ENCODE data around the gene USP24.

USP24 gene

DNA sequence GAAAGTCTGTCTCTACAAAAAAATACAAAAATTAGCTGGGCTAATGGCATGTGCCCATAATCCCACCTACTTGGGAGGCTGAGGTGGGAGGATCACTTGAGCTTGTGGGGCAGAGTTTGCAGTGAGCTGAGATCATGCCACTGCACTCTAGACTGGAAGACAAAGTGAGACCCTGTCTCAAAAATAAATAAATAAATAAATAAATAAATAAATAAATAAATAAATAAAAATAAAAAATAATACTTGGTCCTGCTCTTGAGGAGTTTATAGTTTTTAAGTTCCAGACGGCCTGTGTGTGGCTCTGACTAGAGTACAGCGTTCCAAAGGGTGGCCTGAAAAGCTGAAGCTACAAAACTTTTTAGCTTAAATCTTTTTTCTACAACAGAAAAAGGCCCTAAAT is 140.7 kb downstream of the USP24 start:
- H3K27ac ChIP-seq, result no peak overlapping the region
- TF ChIP-seq, protein P1, sequence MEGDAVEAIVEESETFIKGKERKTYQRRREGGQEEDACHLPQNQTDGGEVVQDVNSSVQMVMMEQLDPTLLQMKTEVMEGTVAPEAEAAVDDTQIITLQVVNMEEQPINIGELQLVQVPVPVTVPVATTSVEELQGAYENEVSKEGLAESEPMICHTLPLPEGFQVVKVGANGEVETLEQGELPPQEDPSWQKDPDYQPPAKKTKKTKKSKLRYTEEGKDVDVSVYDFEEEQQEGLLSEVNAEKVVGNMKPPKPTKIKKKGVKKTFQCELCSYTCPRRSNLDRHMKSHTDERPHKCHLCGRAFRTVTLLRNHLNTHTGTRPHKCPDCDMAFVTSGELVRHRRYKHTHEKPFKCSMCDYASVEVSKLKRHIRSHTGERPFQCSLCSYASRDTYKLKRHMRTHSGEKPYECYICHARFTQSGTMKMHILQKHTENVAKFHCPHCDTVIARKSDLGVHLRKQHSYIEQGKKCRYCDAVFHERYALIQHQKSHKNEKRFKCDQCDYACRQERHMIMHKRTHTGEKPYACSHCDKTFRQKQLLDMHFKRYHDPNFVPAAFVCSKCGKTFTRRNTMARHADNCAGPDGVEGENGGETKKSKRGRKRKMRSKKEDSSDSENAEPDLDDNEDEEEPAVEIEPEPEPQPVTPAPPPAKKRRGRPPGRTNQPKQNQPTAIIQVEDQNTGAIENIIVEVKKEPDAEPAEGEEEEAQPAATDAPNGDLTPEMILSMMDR (conservative IDR thresholded peaks at IDR 0.05), result no peak

DNA sequence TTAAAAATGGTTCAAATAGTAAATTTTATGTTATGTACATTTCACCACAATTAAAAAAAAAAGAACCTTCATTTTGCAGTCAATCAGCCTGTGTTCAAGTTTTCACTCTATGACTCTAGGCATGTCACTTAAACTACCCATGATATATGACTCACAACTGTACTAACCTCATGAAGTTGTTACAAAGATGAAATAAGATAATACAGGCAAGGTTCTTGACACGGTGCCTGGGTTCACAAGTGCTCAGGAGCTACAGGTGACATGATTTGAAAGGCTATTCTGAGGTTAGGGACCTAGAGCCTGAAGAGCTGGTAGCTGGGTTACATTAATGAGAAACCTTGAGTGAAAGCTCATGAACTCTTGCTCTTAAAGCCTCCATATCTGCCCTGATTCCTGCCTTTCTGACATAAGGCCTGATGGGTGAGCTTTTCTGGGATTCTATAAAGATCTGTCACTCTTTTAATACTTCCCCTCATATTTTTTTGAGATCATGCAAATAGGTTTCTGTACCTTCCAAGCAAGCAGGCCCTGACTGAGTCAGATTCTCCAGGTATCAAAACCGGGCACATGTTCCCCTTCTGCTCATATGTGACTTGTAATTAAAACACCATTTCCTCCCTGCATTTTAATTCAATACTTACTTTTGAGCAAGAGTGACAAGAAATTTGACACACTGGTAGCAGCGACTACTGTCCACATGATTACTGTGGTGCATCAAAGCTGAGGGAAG is 141.8 kb downstream of the USP24 start:
- TF ChIP-seq, protein P1 (conservative IDR thresholded peaks at IDR 0.05), result no peak

DNA sequence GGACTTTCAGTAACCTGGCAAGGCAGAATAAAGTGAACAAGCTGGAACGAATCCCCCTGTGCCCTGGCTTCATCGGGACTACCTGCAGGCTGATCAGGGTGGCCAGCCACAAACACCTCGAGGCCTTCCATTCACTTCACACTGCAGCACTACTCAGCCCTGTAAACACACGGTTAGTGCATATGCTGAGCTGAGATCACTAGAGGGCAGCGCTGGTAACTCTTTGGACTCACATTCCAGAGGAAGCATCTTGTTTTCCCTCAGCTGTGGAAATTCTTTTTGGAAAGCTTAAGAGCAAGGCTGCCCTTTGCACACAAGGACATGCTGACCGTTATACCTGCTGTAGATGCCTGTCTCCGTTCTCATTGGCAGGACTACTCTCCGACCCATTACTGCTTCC is 143.7 kb downstream of the USP24 start:
- no peak overlapping the region for H3K27ac ChIP-seq
- TF ChIP-seq, protein P1 (conservative IDR thresholded peaks at IDR 0.05), result peak; percentile 70

More for the DNA sequence above, 141.8 kb downstream of the USP24 start:
- no peak overlapping the region for H3K27ac ChIP-seq

DNA sequence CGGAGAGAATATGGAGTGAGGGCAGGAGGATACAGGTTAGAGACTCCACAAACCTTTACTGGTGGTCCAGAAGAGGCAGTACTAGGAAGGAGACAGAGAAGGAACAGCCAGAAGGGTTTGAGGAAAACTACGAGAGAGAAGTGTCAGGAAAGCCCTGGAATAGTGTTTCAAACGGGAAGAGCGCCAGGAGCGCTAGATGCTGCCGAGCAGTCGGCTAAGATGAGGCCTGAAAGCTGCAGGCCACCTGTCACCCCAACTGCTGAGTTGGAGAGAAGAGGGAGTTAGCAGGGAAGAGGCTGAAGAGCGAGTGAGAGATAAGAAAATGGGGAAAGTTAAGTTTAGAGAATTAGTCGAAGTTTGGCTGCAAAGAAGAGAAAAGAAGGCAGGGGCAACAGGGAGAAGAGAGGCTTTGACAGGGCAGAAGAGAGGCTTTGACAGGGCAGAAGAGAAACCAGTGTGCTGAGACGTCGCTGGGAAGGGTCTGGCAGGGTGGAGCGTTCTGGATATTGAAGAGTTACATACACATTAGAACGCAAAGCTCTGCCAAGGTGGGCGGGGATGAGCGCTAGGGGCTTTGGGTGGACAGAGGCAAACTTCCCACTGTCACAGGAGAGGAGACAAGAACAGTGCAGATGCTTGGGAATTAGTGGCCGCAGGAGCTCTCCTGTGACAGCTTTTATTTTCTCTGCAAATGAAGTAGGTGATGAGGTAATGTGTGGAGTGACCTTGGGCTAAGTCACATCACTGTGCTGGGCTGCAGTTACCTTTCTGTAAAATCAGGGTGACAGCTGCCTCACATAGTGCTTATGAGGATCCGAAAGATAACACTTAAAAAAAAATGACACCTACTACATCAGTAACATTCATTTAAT is 144.6 kb downstream of the USP24 start:
- no peak overlapping the region for H3K27ac ChIP-seq
- TF ChIP-seq, protein P1 (conservative IDR thresholded peaks at IDR 0.05), result no peak

DNA sequence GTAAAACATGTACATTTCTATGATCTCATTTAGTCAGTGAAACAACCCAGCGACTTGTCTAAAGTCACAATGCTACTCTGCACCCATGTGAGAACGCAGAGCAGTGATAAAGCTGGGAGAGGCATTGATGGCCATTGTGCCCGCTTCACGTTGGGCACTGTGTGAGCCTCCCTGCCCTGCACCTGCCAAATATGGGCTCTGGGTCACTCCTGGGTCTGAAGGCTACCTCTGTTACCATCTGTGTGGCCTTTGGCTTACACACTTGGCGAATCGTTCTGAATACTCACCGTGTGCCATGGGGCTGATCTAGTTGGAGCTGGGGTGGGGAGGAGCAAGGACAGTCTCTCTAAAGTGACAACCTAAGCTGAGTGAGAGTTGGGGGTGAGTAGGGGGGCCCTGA is 145.9 kb downstream of the USP24 start:
- no peak overlapping the region for H3K27ac ChIP-seq
- TF ChIP-seq, protein P1 (conservative IDR thresholded peaks at IDR 0.05), result no peak

DNA sequence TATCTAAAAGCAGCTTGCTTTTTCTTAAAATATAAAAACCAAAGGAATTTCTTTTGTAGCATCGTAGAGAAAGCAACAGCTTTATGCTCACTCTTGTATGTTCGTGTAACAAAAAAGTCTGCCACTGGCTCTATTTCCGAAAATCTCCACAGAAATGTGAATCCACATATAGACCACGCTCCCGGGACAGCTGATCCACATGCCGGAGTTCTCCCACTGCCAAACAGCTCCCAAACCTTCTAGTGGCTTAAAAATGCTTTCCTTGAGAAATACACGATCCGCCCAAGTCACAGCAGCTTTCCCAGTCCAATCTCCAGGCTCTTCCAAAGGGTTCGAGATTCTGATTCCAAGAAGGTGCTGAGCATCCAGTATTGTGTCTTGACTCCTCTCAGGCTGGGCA is 146.5 kb downstream of the USP24 start:
- H3K27ac ChIP-seq, result no peak overlapping the region
- TF ChIP-seq, protein P1 (conservative IDR thresholded peaks at IDR 0.05), result no peak

DNA sequence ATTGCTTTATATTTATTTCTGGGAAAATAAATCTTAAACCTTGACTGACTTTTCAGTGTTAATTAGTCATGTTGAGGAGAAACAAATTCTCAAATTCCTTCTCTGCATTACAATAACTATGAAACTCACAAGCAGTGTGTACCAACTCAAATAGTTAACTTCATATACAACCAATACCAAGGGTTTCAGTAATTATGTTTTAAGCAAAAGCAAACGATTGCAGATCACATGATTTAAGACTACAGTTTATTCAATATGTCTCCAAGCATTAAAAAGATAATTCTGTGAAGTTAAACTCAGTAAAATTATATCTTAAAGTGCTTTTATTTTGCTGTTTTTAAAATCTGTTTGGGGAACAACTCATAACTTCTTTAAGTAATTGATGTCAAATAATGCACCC is 147.2 kb downstream of the USP24 start:
- TF ChIP-seq, protein P1 (conservative IDR thresholded peaks at IDR 0.05), result no peak

More for the DNA sequence above, 147.2 kb downstream of the USP24 start:
- no peak overlapping the region for H3K27ac ChIP-seq
